Inflammatory macrophage treated with lipopolysaccharide for 4 hours (primary cell): ENCODE data around the gene OAS2.

Experiments used
- DNase-seq: peaks from one replicate; pipeline ENCODE4 v3.0.0-alpha.2; 2020

Gene OAS2, protein sequence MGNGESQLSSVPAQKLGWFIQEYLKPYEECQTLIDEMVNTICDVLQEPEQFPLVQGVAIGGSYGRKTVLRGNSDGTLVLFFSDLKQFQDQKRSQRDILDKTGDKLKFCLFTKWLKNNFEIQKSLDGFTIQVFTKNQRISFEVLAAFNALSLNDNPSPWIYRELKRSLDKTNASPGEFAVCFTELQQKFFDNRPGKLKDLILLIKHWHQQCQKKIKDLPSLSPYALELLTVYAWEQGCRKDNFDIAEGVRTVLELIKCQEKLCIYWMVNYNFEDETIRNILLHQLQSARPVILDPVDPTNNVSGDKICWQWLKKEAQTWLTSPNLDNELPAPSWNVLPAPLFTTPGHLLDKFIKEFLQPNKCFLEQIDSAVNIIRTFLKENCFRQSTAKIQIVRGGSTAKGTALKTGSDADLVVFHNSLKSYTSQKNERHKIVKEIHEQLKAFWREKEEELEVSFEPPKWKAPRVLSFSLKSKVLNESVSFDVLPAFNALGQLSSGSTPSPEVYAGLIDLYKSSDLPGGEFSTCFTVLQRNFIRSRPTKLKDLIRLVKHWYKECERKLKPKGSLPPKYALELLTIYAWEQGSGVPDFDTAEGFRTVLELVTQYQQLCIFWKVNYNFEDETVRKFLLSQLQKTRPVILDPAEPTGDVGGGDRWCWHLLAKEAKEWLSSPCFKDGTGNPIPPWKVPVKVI

GRCh38 chr12:112978163-112979040, at the start of gene OAS2:
TSS of gene OAS2 (plus strand) at chr12:112978519. CDS start at chr12:112978609, 90 bp downstream.
- DNase-seq: peak; percentile 99

- DNase-seq: no peak
These were observed 49.3 kb upstream of the OAS2 start for GRCh38 chr12:112928978-112929377.

DNA sequence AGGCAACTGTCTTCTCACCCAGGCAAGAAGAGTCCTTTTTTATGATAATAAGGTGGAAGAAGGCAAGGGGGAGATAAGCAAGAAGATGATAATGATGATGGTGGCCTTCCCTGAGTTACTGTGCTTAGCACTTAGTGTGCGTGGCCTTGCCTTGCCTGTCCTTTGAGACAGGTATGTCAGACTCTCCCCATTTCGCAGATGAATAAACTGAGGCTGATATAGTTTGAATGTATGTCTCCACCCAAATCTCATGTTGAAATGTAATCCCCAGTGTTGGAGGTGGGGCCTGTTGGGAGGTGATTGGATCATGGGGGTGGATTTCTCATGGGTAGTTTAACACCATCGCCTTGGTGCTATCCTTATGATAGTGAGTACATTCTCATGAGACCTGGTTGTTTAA, 48.6 kb upstream of the OAS2 start:
- no peak for DNase-seq

- no peak for DNase-seq
These were observed 48.0 kb upstream of the OAS2 start for GRCh38 chr12:112930350-112930749.

DNA sequence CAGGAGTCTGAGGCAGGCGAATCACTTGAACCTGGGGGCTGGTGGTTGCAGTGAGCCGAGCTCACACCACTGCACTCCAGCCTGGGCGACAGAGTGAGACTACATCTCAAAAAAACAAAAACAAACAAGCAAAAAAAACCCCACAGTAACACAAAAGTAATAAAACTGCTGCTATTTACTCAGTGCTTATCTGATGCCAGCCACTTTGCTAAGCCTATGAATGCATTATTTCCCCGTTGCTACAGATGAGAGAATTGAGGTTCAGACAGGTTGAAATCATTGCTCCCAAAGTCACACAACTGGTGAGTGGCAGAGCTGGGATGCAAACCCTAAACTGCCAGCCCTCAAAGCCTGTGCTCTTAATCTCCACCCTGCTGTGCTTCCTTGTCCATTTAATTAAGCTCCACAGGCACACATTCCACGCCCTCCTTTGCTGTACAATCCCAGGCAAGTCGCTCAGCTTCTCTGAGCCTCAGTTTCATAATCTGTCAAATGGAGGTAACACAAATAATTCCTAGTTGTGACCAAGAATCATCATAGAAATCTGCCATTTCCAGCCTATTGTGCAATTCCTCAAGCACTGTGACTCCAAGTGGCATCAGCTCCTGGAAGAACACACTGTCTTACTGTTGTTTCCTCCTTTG, 45.7 kb upstream of the OAS2 start:
- no peak for DNase-seq

GRCh38 chr12:112933129-112933505, 45.2 kb upstream of the OAS2 start:
- peak; percentile 58 for DNase-seq

GRCh38 chr12:112936264-112936663, 42.1 kb upstream of the OAS2 start:
- no peak for DNase-seq

DNA sequence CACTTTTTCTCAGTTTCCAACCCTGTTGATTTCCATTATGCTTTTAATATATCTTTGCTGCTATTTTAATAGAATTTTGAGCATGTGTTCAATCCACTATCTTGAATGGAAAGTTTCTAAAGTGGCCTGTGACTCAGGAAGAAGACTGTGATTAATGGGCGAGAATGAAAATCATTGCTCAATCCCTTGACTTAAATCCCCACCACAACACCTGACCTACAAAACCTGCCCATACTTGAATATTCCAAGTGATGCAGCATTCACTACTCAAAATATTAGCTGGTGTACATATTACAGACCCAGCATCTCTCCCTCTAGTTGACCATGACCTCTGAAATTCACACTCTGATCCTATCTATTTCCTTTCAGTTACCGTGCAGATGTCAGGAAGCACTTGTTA, 41.4 kb upstream of the OAS2 start:
- peak; percentile 17 for DNase-seq

GRCh38 chr12:112937741-112938719, 40.3 kb upstream of the OAS2 start, which contains the start of gene OAS3:
TSS of gene OAS3 (plus strand) at chr12:112938474. CDS start at chr12:112938531, 57 bp downstream.
- peak; percentile 100 for DNase-seq

- DNase-seq: no peak
These were observed 39.6 kb upstream of the OAS2 start for GRCh38 chr12:112938751-112939150.

GRCh38 chr12:112939761-112940381, 38.4 kb upstream of the OAS2 start:
- DNase-seq: peak; percentile 53

DNA sequence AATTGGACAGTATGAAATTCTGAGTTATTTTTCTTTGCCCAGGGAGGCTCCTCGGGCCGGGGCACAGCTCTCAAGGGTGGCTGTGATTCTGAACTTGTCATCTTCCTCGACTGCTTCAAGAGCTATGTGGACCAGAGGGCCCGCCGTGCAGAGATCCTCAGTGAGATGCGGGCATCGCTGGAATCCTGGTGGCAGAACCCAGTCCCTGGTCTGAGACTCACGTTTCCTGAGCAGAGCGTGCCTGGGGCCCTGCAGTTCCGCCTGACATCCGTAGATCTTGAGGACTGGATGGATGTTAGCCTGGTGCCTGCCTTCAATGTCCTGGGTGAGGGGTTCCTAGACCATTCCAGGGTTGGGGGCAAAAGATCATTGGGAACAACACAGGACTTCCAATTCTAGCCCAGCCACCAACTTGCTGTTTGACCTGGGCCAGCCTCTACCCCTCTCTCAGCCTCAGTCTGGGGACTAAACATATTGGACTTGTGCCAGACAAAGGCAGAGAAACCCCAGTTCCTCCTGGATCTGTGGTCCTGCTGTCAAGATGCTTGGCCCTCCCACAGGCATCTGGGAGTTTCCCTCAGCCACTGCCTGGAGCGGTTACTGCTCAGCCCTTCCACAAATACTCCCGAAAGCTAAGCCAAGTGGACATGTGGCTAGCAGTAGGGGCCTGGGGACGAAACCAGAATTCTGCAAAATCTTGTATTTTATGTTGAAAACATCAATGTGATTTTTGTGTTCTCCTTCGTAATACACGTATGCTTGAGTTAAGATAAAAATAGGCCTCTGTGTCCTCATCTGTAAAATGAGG, 36.6 kb upstream of the OAS2 start:
- DNase-seq: no peak

GRCh38 chr12:112942572-112942971, 35.7 kb upstream of the OAS2 start:
- DNase-seq: no peak

GRCh38 chr12:112944024-112944690, 34.2 kb upstream of the OAS2 start:
- DNase-seq: no peak

DNA sequence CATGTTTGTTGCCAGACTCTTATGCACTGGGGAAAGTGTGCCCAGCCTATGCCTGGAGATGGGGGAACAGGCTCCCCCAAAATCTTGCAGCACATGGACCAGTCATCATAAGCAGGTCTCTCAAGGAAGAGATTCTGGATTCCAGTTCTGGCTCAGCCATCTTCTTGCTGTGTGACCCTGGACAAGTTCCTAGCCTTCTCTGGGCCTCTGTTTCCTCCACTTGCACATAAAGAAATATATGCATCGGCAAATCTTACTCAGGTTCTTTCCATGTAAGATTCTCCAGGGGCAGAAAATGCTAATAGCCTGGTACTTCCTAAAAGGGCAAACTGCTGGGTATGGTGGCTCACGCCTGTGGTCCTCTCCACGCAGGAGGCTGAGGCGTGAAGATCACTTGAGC, 32.8 kb upstream of the OAS2 start:
- DNase-seq: no peak

- DNase-seq: no peak
These were observed 31.9 kb upstream of the OAS2 start for GRCh38 chr12:112946236-112947000.

DNA sequence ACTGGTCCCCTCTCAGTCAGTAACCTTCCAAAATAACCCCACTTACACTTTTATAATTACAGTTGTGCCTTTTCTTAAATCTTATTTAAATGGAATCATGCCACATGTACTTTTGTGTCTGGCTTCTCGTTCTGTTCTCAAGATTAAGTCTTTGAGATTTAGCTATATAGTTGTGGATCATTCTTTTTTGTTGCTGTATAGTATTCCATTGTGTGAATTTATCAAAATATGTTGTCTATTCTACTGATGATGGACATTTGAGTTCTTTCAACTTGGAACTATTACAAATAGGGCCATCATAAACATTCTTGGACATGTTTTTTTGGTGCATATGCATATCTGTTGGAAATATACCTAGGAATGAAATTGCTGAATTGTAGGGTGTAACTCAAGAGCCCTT, 31.0 kb upstream of the OAS2 start:
- no peak for DNase-seq

DNA sequence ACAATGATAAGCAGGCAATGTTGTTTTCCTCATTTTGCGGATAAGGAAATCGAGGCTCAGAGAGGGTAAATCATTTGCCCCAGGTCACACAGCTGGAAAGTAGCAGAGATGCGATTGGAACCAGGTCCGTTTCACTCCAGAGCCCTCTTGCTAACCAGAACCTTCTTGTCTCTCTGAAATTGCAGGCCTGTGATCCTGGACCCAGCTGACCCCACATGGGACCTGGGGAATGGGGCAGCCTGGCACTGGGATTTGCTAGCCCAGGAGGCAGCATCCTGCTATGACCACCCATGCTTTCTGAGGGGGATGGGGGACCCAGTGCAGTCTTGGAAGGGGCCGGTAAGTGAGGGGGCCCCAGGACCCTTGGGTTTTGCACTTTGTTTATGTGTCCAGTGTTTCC, 30.6 kb upstream of the OAS2 start:
- DNase-seq: no peak

DNA sequence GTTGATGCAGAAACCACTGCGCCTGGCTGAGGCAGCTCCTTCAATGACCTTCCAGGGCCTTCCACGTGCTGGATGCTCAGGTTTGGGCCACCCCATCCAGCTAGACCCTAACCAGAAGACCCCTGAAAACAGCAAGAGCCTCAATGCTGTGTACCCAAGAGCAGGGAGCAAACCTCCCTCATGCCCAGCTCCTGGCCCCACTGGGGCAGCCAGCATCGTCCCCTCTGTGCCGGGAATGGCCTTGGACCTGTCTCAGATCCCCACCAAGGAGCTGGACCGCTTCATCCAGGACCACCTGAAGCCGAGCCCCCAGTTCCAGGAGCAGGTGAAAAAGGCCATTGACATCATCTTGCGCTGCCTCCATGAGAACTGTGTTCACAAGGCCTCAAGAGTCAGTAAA, 29.5 kb upstream of the OAS2 start:
- no peak for DNase-seq
